HG02798 (cell line): ENCODE data around the gene SLC25A31.

Experiments used
- ATAC-seq: cut with Tn5 transposase; IDR thresholded peaks from one replicate; pipeline ENCODE4 v1.9.1; 2021; ENCODE audit warnings: mild to moderate bottlenecking; ENCODE audit not compliant: unreplicated experiment, poor library complexity

SLC25A31 gene

DNA sequence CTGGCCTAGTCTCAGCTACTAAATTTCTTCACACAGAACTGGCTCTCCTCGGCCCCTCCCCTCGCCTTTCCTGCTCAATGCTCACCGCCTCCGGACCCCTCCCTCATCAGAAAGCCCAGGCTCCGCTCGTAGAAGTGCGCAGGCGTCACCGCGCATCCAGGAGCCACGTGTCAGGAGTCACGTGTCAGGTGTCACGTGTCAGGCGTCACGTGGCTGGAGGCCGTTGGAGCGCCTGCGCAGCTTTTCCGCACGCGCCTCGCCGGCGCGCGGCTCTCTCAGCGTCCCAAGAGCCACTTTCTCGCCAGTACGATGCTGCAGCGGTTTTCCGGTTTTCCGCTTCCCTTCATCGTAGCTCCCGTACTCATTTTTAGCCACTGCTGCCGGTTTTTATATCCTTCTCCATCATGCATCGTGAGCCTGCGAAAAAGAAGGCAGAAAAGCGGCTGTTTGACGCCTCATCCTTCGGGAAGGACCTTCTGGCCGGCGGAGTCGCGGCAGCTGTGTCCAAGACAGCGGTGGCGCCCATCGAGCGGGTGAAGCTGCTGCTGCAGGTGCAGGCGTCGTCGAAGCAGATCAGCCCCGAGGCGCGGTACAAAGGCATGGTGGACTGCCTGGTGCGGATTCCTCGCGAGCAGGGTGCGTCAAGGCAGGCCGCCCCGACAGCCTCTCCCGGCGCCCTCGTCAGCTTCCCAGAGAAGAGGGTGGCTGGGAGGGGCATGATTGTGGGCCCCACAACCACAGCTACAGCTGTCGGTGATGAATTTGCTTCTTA is at the start of gene SLC25A31:
Gene SLC25A31 (plus strand): TSS at position 259 of the 772 bp plus-strand sequence. CDS start 146 bp downstream, at position 405.
- no peak for ATAC-seq

DNA sequence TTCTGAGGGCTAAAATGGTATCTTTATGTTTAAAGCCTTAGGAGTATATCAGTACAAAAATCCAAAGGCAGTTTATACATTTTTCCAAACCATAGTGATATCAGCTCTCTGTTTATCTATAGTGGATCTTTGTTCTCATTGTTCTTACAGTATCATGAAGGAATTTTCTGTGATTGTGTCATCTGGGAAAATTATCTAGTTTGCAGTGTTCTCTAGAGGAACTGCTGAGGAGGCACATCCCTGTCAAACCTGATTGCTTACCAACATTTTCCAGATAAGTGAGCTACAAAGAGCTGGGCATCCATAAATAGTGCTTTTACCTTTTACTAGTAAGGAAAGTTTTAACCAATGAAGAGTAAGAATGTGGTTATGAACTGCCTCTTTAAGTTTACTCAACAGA is 44.9 kb upstream of the SLC25A31 start:
- no peak for ATAC-seq

DNA sequence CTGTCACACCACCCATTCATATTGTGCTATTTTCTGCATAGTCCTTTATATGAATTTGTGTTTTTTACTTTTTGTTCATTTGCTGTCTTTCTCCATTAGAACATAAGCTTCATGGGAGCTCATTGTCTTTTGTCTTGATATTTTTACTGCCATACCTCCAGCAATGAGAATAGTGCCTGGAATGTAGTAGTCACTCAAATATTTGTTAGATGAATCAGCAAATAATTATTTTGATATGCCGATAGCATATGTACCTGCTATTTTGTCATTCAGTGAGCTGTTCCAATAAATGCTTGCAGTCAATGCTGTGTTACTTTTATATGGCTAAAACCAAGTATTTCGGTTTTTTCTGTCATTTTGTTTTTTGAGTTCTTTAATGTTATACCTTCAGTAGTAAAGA is 43.5 kb upstream of the SLC25A31 start:
- ATAC-seq = no peak

DNA sequence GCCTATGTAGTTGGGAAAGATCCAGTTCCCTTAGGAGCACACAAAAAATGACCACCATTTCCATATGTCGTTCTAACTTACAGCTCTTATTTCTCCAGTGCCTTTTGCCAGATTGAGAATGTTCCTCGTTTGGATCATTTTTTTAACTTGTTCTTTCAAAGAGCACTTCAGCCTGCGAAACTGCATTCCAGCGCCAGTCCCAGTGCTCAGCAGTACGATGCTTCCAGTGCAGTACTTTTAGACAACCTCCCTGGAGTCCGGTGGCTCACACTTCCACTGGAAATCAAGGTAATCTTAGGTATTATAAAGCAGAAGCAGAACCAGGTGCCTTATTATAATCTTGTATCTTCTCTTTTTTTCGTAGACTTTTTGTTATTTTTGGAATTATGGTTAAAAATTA is 42.6 kb upstream of the SLC25A31 start:
- no peak for ATAC-seq

DNA sequence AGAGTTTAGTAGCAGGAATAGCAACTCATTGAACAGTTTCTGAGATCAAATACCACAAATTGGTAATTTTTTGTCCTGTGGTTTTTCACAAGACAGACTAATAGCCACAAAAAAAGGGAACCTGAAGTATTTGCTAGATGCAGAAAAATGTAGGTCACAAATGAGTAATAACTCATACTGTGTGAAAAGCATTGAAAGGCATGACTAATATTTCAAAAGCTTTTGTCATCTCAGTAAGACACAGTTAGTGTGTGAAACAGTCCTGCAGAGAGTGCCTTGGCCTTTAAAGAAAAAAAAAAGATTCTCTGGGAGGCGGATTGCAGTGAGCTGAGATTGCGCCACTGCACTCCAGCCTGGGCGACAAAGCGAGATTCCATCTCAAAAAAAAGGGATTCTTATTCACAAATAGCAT is 31.4 kb upstream of the SLC25A31 start:
- ATAC-seq = peak; percentile 99

DNA sequence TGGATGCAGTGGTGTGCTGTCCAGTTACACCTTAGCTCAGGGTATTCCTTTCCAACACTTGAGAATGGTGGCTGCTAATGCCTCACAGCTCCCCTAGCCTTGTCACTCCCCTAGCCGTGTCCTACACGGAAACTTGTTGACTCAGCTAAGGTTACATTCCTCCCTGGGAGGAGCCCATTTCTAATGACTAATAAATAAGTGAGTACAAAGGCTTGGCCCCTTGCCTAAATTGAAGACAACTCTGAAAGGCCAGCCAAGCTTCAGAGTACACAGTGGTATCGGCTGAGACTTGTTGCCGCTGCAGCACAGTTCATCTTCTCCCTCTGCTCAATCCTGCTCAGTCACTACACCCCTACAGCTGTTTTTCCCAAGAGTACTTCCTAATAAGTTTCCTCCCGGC is 21.2 kb upstream of the SLC25A31 start:
- no peak for ATAC-seq

DNA sequence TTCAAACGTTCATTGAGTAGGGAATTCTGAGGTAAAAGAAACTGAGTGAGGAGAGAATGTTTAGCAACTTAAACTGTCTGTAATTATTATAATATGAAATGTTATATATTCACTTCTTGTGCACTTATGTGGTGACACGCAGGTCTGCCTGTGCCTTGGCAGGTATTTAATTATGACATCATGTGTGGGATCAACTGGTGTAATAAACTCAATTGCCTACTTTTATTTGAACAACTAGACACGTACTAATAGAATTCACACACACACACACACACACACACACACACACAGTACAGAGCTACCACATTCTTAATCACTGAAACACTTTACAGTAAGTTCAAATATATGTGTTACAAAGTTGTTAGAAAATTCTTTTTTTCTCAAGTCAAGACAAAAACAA is 20.7 kb upstream of the SLC25A31 start:
- ATAC-seq = no peak

GRCh38 chr4:127731406-127731805 is 1.2 kb downstream of the SLC25A31 start:
- ATAC-seq = no peak

DNA sequence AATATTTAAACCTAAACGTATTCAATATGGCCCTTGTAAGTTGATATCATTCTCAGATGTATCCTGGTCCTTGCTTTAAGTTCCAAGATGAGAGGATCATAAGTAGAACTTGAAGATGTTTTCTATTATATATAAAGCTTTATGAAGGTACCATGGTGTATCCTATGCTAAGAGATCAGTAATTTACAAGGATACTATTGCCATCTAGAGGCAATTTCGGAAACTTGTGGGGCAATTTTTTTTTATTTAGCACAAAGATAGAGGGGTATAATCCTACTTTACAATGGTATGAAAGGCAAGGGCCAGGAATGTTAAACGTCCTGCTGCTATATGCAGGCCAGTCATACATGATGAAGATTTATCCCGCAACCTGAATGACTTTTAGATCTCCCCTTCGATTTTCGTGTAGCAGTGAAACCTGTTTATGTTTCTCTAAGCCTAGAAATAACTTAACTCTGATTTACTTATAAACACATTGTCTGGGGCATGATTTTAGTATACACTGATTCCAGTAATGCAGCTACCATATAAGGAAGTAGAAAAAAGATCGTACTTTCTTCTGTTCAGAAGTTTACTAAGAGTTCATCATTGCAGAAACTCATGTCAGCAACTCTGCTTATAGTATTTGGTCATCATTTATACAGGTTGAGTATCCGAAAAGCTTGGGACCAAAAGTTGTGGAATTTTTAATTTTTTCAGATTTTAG is 2.6 kb downstream of the SLC25A31 start:
- peak; percentile 81 for ATAC-seq

- no peak for ATAC-seq
Observed at GRCh38 chr4:127734976-127735375, 4.8 kb downstream of the SLC25A31 start.

- no peak for ATAC-seq
Observed at GRCh38 chr4:127737295-127737694, 7.1 kb downstream of the SLC25A31 start.

DNA sequence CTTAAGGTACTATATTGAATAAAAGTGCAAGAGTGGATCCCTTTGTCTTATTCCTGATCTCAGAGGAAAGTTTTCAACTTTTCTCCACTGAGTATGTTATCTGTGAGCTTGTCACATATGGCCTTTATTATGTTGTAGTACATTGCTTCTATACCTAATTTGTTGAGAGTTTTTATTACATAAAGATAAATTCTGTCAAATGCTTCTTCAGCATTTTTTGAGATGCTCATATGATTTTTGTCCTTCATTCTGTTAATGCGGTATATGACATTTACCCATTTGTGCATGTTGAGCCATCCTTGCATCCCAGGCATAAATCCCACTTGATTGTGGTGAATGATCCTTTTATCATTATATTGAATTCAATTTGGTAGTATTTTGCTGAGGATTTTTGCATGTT is 11.0 kb downstream of the SLC25A31 start:
- no peak for ATAC-seq

DNA sequence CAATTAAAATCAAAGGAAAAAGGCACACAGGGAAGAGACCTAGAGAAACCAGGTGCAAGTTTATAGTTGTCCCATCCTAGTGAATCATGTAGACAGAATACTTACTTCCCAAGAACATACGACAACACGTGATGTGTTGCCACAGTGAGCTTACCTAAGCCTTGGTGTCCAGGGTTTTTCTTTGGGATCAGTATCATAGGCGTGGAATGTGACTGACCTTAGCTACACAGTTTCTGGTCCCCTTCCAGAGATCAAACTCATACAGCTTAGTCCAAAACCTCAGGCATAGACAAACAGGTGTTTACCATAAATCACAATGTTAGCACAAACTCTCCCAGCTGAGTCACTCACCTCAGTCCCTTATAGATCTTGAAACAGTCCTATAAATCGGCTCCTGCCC is 17.7 kb downstream of the SLC25A31 start:
- no peak for ATAC-seq

DNA sequence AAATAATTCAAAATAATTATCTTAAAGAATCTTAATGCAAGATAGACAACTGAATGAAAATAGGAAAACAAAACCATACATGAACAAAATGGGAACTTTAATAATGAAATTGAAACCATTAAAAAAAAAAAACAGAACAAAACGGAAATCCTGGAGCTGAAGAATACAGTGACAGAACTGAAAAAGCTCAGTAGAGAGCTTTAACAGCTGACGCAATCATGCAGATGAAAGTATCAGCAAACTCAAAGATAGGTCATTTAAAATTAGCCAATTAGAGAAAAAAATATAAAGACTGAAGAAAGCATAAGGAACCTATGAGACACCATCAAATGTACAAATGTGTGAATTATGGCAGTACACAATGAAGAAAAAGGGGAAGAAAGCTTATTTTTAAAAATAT is 18.8 kb downstream of the SLC25A31 start:
- no peak for ATAC-seq

- ATAC-seq = no peak
Observed at GRCh38 chr4:127756906-127757305, 26.7 kb downstream of the SLC25A31 start.

DNA sequence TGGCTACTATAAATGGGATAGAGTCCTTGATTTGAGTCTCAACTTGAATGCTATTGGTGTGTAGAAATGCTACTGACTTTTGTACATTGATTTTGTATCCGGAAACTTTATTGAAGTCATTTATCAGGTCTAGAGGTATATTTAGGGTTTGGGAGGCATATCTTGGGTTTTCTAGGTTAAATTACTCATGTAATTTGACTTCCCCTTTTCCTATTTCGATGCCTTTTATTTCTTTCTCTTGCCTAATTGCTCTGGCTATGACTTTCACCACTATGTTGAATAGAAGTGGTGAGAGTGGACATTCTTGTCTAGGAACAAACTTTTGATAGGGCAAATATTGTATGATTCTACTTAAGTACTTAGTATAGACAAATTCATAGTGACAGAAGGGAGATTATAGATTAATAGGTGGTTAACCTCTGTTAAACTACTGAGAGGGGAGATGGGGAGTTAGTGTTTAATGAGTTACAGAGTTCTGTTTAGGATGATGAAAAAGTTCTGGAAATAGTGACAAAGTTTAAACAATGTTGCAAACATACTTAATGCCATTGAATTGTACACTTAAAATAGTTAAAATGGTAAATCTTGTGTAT is 29.1 kb downstream of the SLC25A31 start:
- ATAC-seq = peak; percentile 68

GRCh38 chr4:127759893-127760292 is 29.7 kb downstream of the SLC25A31 start:
- ATAC-seq = peak; percentile 20

DNA sequence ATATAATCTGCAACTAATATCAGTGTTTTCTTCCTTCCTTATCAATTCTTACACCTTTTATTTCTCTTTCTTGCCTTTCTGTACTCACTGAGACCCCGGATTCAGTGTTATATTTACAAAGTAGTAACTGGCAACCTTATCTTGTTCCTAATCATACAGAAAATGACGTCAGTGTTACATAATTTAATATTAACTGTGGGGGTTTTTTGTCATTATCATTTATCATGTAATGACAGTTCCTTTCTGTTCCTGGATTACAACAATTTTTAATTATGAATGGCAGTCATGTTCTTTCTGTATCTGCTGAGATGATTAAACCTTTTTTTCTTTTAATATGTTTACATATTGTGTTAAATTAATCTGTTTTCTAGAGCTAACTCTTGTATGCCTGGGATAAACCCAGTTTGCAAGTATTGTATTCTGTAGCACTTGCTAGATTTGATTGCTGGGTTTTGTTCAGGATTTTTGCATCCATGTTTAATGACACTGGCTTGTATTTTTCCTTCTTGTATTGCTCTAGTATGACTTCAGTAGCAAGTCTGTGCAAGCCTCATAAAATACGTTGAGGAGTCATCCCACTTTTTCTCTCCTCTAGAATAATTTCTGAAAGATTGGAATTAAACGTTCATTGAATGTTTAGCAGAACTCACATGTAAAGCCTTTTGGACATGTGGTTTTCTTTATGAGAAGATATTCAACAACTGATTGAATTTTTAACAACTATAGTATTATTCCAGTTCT is 41.5 kb downstream of the SLC25A31 start:
- no peak for ATAC-seq

GRCh38 chr4:127772769-127773671 is 42.8 kb downstream of the SLC25A31 start:
- ATAC-seq = no peak

GRCh38 chr4:127775843-127776242 is 45.6 kb downstream of the SLC25A31 start:
- peak; percentile 49 for ATAC-seq
